PC-9 (cell line): ENCODE measurements around the gene ASAH2. TPM values are rescaled to one million over a fixed set of nuclear protein-coding genes. Genes with fewer than 3 reads are reported as not detected.

ENCODE experiments used
- BruUV-seq: library from RNA; stranded (reverse); fragments of 400-500 nt; replicated peaks from 2 replicates; lab custom pipeline; 2021; lab: Mats Ljungman, UMichigan
- CTCF ChIA-PET: fragments of 300-600 bp; sonication (Branson Sonifier 250); formaldehyde crosslinking; loops from one replicate; lab custom pipeline; 2022; ENCODE audit warnings: antibody characterized with exemption; lab: Charles Lee
- POLR2A ChIA-PET: fragments of 300-600 bp; sonication (Branson Sonifier 250); formaldehyde crosslinking; loops from one replicate; lab custom pipeline; 2022; ENCODE audit warnings: antibody characterized with exemption; ENCODE audit not compliant: unreplicated experiment; lab: Charles Lee
- DNase-seq, 2 experiments: peaks; one replicate each; pipeline versions ENCODE4 v3.0.0 to v3.0.0-alpha.2; 2015 to 2022; ENCODE audit warnings: mixed read lengths in 1 of 2
- H2AFZ ChIP-seq: fragments of 200-600 bp; sonication (generic); 2 replicates; pipeline ENCODE4 v1.8.1; 2017; ENCODE audit warnings: antibody characterized with exemption
- H3F3A ChIP-seq: fragments of 200-600 bp; sonication (generic); 2 replicates; pipeline ENCODE4 v1.8.1; 2017; ENCODE audit warnings: antibody characterized with exemption, mild to moderate bottlenecking, low read depth; ENCODE audit not compliant: insufficient read depth
- H3K27ac ChIP-seq: fragments of 200-600 bp; sonication (generic); 2 replicates; pipeline ENCODE4 v1.6.1; 2016; ENCODE audit warnings: mixed run types
- H3K27me3 ChIP-seq: fragments of 200-600 bp; sonication (generic); 2 replicates; pipeline ENCODE4 v1.6.1; 2016; ENCODE audit warnings: low read depth, mixed run types; ENCODE audit not compliant: insufficient read depth
- H3K36me3 ChIP-seq: fragments of 200-600 bp; sonication (generic); 2 replicates; pipeline ENCODE4 v1.6.1; 2016; ENCODE audit warnings: low read depth, mixed run types
- H3K4me1 ChIP-seq: fragments of 200-600 bp; sonication (generic); replicated peaks from 2 replicates; pipeline ENCODE4 v1.6.1; 2016; ENCODE audit warnings: mixed run types; ENCODE audit not compliant: insufficient read depth
- H3K4me2 ChIP-seq: fragments of 200-600 bp; sonication (generic); 2 replicates; pipeline ENCODE4 v1.6.1; 2017; ENCODE audit warnings: mixed run types
- H3K4me3 ChIP-seq: fragments of 200-600 bp; sonication (generic); 2 replicates; pipeline ENCODE4 v1.6.1; 2016; ENCODE audit warnings: mixed run types
- H3K79me2 ChIP-seq: fragments of 200-600 bp; sonication (generic); 2 replicates; pipeline ENCODE4 v1.6.1; 2017; ENCODE audit warnings: low read depth, mixed run types
- H3K9me2 ChIP-seq: fragments of 200-600 bp; sonication (generic); 2 replicates; pipeline ENCODE4 v1.8.1; 2017; ENCODE audit warnings: mild to moderate bottlenecking; ENCODE audit not compliant: insufficient read depth
- H3K9me3 ChIP-seq: fragments of 200-600 bp; sonication (generic); 2 replicates; pipeline ENCODE4 v1.8.1; 2016; ENCODE audit warnings: low read depth; ENCODE audit not compliant: insufficient read depth
- H4K20me1 ChIP-seq: fragments of 200-600 bp; sonication (generic); 2 replicates; pipeline ENCODE4 v1.8.1; 2017; ENCODE audit not compliant: insufficient read depth
- EZH2 ChIP-seq: fragments of 200-600 bp; sonication (generic); IDR thresholded peaks from 2 replicates; pipeline ENCODE4 v1.8.0; 2017; ENCODE audit warnings: antibody characterized with exemption, low read depth
- intact Hi-C: fragments of 100-400 bp; cut with micrococcal nuclease; formaldehyde crosslinking; loops from one replicate; pipeline ENCODE4 v1.10.0; 2022; ENCODE audit not compliant: unreplicated experiment
- total RNA-seq: library from RNA; stranded (reverse); gene quantifications from 2 replicates; pipeline ENCODE4 v1.2.3, GENCODE V29; 2021
- TF ChIP-seq, protein P1 (sequence below): fragments of 200-600 bp; sonication (generic); conservative IDR thresholded peaks from 2 replicates; pipeline ENCODE4 v1.6.1; 2017; ENCODE audit warnings: mixed run types, antibody characterized with exemption, mild to moderate bottlenecking, moderate library complexity

Gene ASAH2
- total RNA-seq, 1 experiment from 2014 or later, result 8.3 TPM

DNA sequence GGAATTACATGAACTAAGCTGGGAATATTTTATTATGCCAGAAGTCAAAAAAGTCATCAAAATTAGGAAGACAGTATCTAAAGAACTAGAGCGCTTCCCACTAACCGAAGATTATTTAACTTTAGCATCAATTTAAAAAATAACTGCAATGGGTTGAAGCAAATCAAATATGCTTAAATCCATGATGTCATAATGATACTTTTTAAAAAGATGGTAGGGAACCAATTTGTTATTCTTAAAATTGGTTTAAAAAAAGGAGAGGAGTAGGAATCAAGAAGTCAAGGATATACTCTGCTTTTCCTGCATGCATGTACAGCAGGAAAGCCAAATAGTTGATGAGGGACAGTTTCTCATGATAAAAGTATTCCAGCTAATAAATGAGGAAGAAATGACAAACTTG, 3.2 kb upstream of the ASAH2 start:
- CTCF ChIA-PET, result no interaction called here
- no peaks in the 10 kb centered on the region; the same call in 1 of the 2 replicates for H3K9me2 ChIP-seq
- no peak for TF ChIP-seq EZH2
- TF ChIP-seq, protein P1, sequence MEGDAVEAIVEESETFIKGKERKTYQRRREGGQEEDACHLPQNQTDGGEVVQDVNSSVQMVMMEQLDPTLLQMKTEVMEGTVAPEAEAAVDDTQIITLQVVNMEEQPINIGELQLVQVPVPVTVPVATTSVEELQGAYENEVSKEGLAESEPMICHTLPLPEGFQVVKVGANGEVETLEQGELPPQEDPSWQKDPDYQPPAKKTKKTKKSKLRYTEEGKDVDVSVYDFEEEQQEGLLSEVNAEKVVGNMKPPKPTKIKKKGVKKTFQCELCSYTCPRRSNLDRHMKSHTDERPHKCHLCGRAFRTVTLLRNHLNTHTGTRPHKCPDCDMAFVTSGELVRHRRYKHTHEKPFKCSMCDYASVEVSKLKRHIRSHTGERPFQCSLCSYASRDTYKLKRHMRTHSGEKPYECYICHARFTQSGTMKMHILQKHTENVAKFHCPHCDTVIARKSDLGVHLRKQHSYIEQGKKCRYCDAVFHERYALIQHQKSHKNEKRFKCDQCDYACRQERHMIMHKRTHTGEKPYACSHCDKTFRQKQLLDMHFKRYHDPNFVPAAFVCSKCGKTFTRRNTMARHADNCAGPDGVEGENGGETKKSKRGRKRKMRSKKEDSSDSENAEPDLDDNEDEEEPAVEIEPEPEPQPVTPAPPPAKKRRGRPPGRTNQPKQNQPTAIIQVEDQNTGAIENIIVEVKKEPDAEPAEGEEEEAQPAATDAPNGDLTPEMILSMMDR, result no peak

DNA sequence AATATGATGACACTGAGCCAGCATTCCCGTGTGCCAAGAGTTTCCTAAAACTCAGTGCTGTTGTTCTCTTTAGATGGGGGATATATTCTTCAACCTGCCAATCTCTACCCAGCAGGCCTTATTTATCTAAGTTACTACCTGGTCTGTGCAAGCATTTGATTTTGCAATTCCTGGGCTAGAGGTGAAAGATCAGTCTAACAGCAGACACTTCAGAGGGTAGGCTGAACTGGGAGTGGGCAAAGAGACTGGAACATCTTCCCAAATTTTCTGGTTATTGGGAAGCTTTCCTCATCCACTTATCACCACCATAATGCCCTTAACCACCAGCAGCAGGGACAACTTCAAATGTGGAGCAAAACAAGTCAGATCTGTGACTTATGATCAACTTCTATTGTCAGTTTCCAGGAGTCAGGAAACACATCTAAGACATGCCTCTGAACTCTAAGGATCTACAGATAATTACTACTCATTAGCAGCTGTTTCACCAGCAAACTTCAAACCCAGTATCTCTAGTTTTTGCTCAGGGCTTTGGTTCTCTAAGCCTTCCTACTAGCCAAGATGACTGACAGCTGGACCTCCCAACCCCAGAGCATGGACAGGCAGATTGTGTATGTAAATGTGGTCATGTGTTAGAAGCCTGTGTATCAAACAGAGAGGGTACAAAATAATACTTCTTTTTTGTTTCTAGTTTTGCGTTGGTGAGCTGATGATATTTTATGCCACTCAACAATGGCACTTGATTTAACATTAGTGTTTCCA, 1.0 kb downstream of the ASAH2 start:
- Histone ChIP-seq H3F3A (no peaks in the 10 kb centered on the region), H2AFZ (no peak overlapping the region), H3K27ac (no peak overlapping the region), H3K9me2 (no peaks in the 10 kb centered on the region; the same call in 1 of the 2 replicates), H3K79me2 (no peaks in the 10 kb centered on the region), H3K4me2 (no peak overlapping the region), H4K20me1 (no peaks in the 10 kb centered on the region), H3K27me3 (0 out of 2 replicates have a peak, but pooled peaks cover 3% of the 10 kb centered on the region), H3K9me3 (no peaks in the 10 kb centered on the region), H3K4me1 (no peaks in the 10 kb centered on the region), H3K4me3 (no peak overlapping the region), H3K36me3 (no peaks in the 10 kb centered on the region)
- intact Hi-C loops, result no loop called here
- TF ChIP-seq EZH2, result no peak
- TF ChIP-seq, protein P1, result no peak
- POLR2A ChIA-PET, result no interaction called here
- BruUV-seq, result no TSS peak
- CTCF ChIA-PET, result interaction anchor here (0.6 kb wide), 1 partner anchor 666 kb away, joined by 3 read pairs; no protein-coding TSS in a partner anchor
- peak in 1 of 2 experiments; percentile 10 for DNase-seq

More for the DNA sequence above, 3.2 kb upstream of the ASAH2 start:
- DNase-seq, result peak in 1 of 2 experiments; percentile 3
- H3K79me2 ChIP-seq, result no peaks in the 10 kb centered on the region
- H4K20me1 ChIP-seq, result no peaks in the 10 kb centered on the region
- H3K4me2 ChIP-seq, result no peak overlapping the region
- no peak overlapping the region for H2AFZ ChIP-seq
- H3F3A ChIP-seq, result no peaks in the 10 kb centered on the region
- H3K4me3 ChIP-seq, result no peak overlapping the region
- no peak overlapping the region for H3K27ac ChIP-seq
- H3K27me3 ChIP-seq, result 0 out of 2 replicates have a peak, but pooled peaks cover 3% of the 10 kb centered on the region
- POLR2A ChIA-PET, result no interaction called here
- H3K9me3 ChIP-seq, result no peaks in the 10 kb centered on the region
- H3K4me1 ChIP-seq, result no peaks in the 10 kb centered on the region
- intact Hi-C loops, result no loop called here
- no TSS peak for BruUV-seq
- no peaks in the 10 kb centered on the region for H3K36me3 ChIP-seq

DNA sequence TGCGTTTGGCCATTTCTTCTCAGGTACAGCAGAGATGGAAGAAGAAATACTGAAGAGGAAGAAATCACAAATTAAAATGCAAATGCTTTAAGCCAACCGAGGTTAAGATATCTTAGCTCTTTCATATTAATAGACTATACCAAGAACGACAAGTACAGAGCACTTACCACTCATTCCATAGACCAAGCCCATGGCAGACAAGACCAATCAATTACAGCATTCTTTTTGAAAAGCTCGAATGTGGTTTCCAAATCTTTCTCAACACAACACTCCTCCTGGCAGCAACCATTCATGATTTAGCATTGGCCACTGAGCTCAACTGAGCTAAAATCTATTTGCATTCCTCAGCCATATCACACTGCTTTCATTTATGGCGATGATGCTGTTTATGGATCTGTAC, 2.7 kb downstream of the ASAH2 start:
- H3K79me2 ChIP-seq, result no peaks in the 10 kb centered on the region
- H4K20me1 ChIP-seq, result no peaks in the 10 kb centered on the region
- no peak for DNase-seq
- H3K9me2 ChIP-seq, result no peaks in the 10 kb centered on the region; the same call in 1 of the 2 replicates
- no peak overlapping the region for H2AFZ ChIP-seq
- no peak overlapping the region for H3K4me2 ChIP-seq
- H3K27me3 ChIP-seq, result no peaks in the 10 kb centered on the region
- TF ChIP-seq, protein P1, result no peak
- no peak for TF ChIP-seq EZH2
- POLR2A ChIA-PET, result no interaction called here
- no peak overlapping the region for H3K4me3 ChIP-seq
- CTCF ChIA-PET, result no interaction called here
- no peaks in the 10 kb centered on the region for H3K36me3 ChIP-seq
- no peaks in the 10 kb centered on the region for H3F3A ChIP-seq
- BruUV-seq, result no TSS peak
- no peak overlapping the region for H3K27ac ChIP-seq
- intact Hi-C loops, result no loop called here
- H3K4me1 ChIP-seq, result no peaks in the 10 kb centered on the region
- H3K9me3 ChIP-seq, result no peaks in the 10 kb centered on the region
